HCT116 (cell line): ENCODE results near the gene LYSMD2. TPM values are rescaled to one million over a fixed set of nuclear protein-coding genes. Genes with fewer than 3 reads are reported as not detected.

ENCODE experiments used
- ATAC-seq: fragments of 200-7000 bp; cut with Tn5 transposase; 2 replicates; pipeline ENCODE4 v1.9.1; 2020; ENCODE audit warnings: mild to moderate bottlenecking, moderate library complexity
- BruUV-seq: library from RNA; stranded (reverse); fragments of 400-500 nt; replicated peaks from 2 replicates; lab custom pipeline; 2021; lab: Mats Ljungman, UMichigan
- CTCF ChIA-PET: fragments of 300-600 bp; sonication (Branson Sonifier 250); formaldehyde crosslinking; loops from one replicate; lab custom pipeline; 2021; ENCODE audit warnings: antibody characterized with exemption; lab: Charles Lee
- POLR2A ChIA-PET: fragments of 300-600, 350-600 bp; sonication (Branson Sonifier 250); formaldehyde crosslinking; loops from one replicate; lab custom pipeline; 2021; ENCODE audit warnings: antibody characterized with exemption; lab: Charles Lee
- RAD21 ChIA-PET, 2 experiments: fragments of 300-600 bp; sonication (Branson Sonifier 250); formaldehyde crosslinking; loops; one replicate each; lab custom pipeline; 2023; ENCODE audit warnings: low total read pairs in 2 of 2; ENCODE audit not compliant: uncharacterized antibody in 2 of 2, unreplicated experiment in 2 of 2, low non-redundant PET in 1 of 2; lab: Charles Lee
- DNase-seq: peaks from one replicate; pipeline ENCODE4 v3.0.0-alpha.2; 2010; ENCODE audit warnings: low read depth, low spot score
- H2AFZ ChIP-seq: fragments of 200-600 bp; shearing (Covaris generic), sonication (generic); 2 replicates; pipeline ENCODE4 v1.6.1; 2017; ENCODE audit warnings: low read depth, mixed run types, mixed read lengths, antibody characterized with exemption, low read length; ENCODE audit not compliant: poor library complexity, severe bottlenecking
- H3K27ac ChIP-seq: 2 replicates; pipeline ENCODE4 v1.5.1; 2012; ENCODE audit warnings: low read depth, low read length
- H3K27me3 ChIP-seq: fragments of 200-600 bp; sonication (generic); 2 replicates; pipeline ENCODE4 v1.6.1; 2016; ENCODE audit warnings: mixed run types, low read length, mixed read lengths; ENCODE audit not compliant: insufficient read depth
- H3K36me3 ChIP-seq, 2 experiments: fragments of 200-500 bp in 1 of 2; fragments of 200-600 bp in 1 of 2; sonication (Bioruptor generic) in 1 of 2; sonication (generic) in 1 of 2; 2 replicates each; pipeline versions ENCODE4 v1.5.1 to v1.6.1; 2014 to 2016; ENCODE audit warnings: low read length in 2 of 2, inconsistent platforms in 1 of 2, mixed read lengths in 1 of 2, mixed run types in 1 of 2; ENCODE audit not compliant: insufficient read depth in 2 of 2, control insufficient read depth in 1 of 2
- H3K4me1 ChIP-seq, 2 experiments: fragments of 200-600 bp in 1 of 2; sonication (generic) in 1 of 2; 2 replicates each; pipeline versions ENCODE4 v1.5.1 to v1.6.1; 2012 to 2017; ENCODE audit warnings: low read length in 2 of 2, inconsistent platforms in 1 of 2, mild to moderate bottlenecking in 1 of 2, mixed read lengths in 1 of 2, mixed run types in 1 of 2, moderate library complexity in 1 of 2; ENCODE audit not compliant: insufficient read depth in 2 of 2, control insufficient read depth in 1 of 2
- H3K4me2 ChIP-seq: fragments of 200-600 bp; sonication (generic); 2 replicates; pipeline ENCODE4 v1.6.1; 2017; ENCODE audit warnings: mixed run types, low read length, mixed read lengths
- H3K4me3 ChIP-seq, 2 experiments: fragments of 200-600 bp in 1 of 2; sonication (generic) in 1 of 2; replicated peaks in 1 of 2; 2 replicates each; pipeline ENCODE4 v1.5.1; 2011 to 2016; ENCODE audit warnings: low read length in 2 of 2, control low read depth in 1 of 2, low read depth in 1 of 2, mild to moderate bottlenecking in 1 of 2, mixed read lengths in 1 of 2, mixed run types in 1 of 2
- H3K79me2 ChIP-seq: fragments of 200-600 bp; sonication (generic); 2 replicates; pipeline ENCODE4 v1.6.1; 2017; ENCODE audit warnings: mild to moderate bottlenecking, mixed run types, low read length, moderate library complexity, mixed read lengths; ENCODE audit not compliant: insufficient read depth
- H3K9ac ChIP-seq: fragments of 200-600 bp; sonication (generic); 2 replicates; pipeline ENCODE4 v1.6.1; 2016; ENCODE audit warnings: low read length, mixed read lengths
- H3K9me2 ChIP-seq: fragments of 200-600 bp; sonication (generic), shearing (Covaris generic); 2 replicates; pipeline ENCODE4 v1.6.1; 2017; ENCODE audit warnings: mixed run types, mild to moderate bottlenecking, moderate library complexity; ENCODE audit not compliant: insufficient read depth
- H3K9me3 ChIP-seq, 2 experiments: fragments of 200-500 bp in 1 of 2; fragments of 200-600 bp in 1 of 2; sonication (Bioruptor generic) in 1 of 2; sonication (generic) in 1 of 2; 2 replicates each; pipeline ENCODE4 v1.6.1; 2014 to 2017; ENCODE audit warnings: low read length in 2 of 2, mixed read lengths in 2 of 2, inconsistent platforms in 1 of 2, low read depth in 1 of 2, mild to moderate bottlenecking in 1 of 2, mixed run types in 1 of 2, moderate library complexity in 1 of 2; ENCODE audit not compliant: control insufficient read depth in 1 of 2, insufficient read depth in 1 of 2
- H4K20me1 ChIP-seq: fragments of 200-600 bp; sonication (generic), shearing (Covaris generic); 2 replicates; pipeline ENCODE4 v1.6.1; 2017; ENCODE audit warnings: mixed run types, mild to moderate bottlenecking, moderate library complexity; ENCODE audit not compliant: insufficient read depth
- ATF3 ChIP-seq: IDR thresholded peaks from 2 replicates; pipeline ENCODE4 v1.6.1; 2012
- CBX3 ChIP-seq: IDR thresholded peaks from 2 replicates; pipeline ENCODE4 v1.6.1; 2012; ENCODE audit warnings: low read depth
- CEBPB ChIP-seq: IDR thresholded peaks from 2 replicates; pipeline ENCODE4 v1.6.1; 2012; ENCODE audit warnings: low read depth
- EGR1 ChIP-seq: IDR thresholded peaks from 2 replicates; pipeline ENCODE4 v1.6.1; 2012; ENCODE audit warnings: low read depth
- ELF1 ChIP-seq: IDR thresholded peaks from 2 replicates; pipeline ENCODE4 v1.6.1; 2012; ENCODE audit warnings: low read depth, borderline replicate concordance
- EZH2 ChIP-seq: fragments of 200-600 bp; sonication (generic); IDR thresholded peaks from 2 replicates; pipeline ENCODE4 v1.6.1; 2017; ENCODE audit warnings: antibody characterized with exemption, mixed run types
- FOSL1 ChIP-seq: IDR thresholded peaks from 2 replicates; pipeline ENCODE4 v1.6.1; 2012; ENCODE audit warnings: low read depth
- JUND ChIP-seq: IDR thresholded peaks from 2 replicates; pipeline ENCODE4 v1.6.1; 2012
- MAX ChIP-seq: IDR thresholded peaks from 2 replicates; pipeline ENCODE4 v1.6.1; 2012
- SIN3A ChIP-seq: IDR thresholded peaks from 2 replicates; pipeline ENCODE4 v1.6.1; 2012; ENCODE audit warnings: low read depth
- TCF7L2 ChIP-seq: IDR thresholded peaks from 2 replicates; pipeline ENCODE4 v1.7.0; 2011; ENCODE audit warnings: borderline replicate concordance, inconsistent platforms; ENCODE audit not compliant: insufficient read depth, insufficient read length; ENCODE audit errors: extremely low read depth
- YY1 ChIP-seq: IDR thresholded peaks from 2 replicates; pipeline ENCODE4 v1.6.1; 2011; ENCODE audit warnings: low read length, low read depth, moderate library complexity, mild to moderate bottlenecking; ENCODE audit not compliant: insufficient replicate concordance; ENCODE audit errors: extremely low read depth
- ZFX ChIP-seq: fragments of 450-650 bp; IDR thresholded peaks from 2 replicates; pipeline ENCODE4 v1.6.1; 2017
- intact Hi-C: fragments of 100-400 bp; cut with micrococcal nuclease; formaldehyde crosslinking; loops from 2 replicates; pipeline ENCODE4 v1.10.0; 2022
- total RNA-seq: library from RNA; stranded (reverse); gene quantifications from one replicate; pipeline ENCODE4 v1.2.1, GENCODE V29; 2021; ENCODE audit not compliant: unreplicated experiment
- TF ChIP-seq, protein P1 (sequence below): IDR thresholded peaks from 2 replicates; pipeline ENCODE4 v1.6.1; 2011; ENCODE audit warnings: mild to moderate bottlenecking, low read length, moderate library complexity; ENCODE audit not compliant: insufficient replicate concordance; ENCODE audit errors: extremely low read depth
- TF ChIP-seq, protein P2 (sequence below): IDR thresholded peaks from 2 replicates; pipeline ENCODE4 v1.6.1; 2012; ENCODE audit warnings: low read depth

LYSMD2 gene
- total RNA-seq, 1 experiment from 2014 or later, result 10.8 TPM

GRCh38 chr15:51718746-51719145, 18.7 kb downstream of the LYSMD2 start:
- Histone ChIP-seq H3K9ac (no peak overlapping the region), H3K9me2 (no peaks in the 10 kb centered on the region), H3K36me3 (0 out of 4 replicates have a peak, but pooled peaks cover 0 to 2% of the 10 kb centered on the region in 2 experiments), H3K4me3 (no peak overlapping the region), H4K20me1 (no peaks in the 10 kb centered on the region), H3K27ac (no peak overlapping the region), H3K27me3 (no peaks in the 10 kb centered on the region)
- BruUV-seq, result no TSS peak
- CTCF ChIA-PET, result no interaction called here
- RAD21 ChIA-PET, result no interaction called here
- TF ChIP-seq TCF7L2 (no peak), JUND (no peak), ATF3 (no peak), SIN3A (no peak), EZH2 (no peak), ELF1 (no peak), CBX3 (no peak), YY1 (no peak), ZFX (no peak), CEBPB (no peak), EGR1 (no peak), MAX (no peak), FOSL1 (no peak)
- TF ChIP-seq, protein P1, sequence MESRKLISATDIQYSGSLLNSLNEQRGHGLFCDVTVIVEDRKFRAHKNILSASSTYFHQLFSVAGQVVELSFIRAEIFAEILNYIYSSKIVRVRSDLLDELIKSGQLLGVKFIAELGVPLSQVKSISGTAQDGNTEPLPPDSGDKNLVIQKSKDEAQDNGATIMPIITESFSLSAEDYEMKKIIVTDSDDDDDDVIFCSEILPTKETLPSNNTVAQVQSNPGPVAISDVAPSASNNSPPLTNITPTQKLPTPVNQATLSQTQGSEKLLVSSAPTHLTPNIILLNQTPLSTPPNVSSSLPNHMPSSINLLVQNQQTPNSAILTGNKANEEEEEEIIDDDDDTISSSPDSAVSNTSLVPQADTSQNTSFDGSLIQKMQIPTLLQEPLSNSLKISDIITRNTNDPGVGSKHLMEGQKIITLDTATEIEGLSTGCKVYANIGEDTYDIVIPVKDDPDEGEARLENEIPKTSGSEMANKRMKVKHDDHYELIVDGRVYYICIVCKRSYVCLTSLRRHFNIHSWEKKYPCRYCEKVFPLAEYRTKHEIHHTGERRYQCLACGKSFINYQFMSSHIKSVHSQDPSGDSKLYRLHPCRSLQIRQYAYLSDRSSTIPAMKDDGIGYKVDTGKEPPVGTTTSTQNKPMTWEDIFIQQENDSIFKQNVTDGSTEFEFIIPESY, result no peak
- TF ChIP-seq, protein P2, sequence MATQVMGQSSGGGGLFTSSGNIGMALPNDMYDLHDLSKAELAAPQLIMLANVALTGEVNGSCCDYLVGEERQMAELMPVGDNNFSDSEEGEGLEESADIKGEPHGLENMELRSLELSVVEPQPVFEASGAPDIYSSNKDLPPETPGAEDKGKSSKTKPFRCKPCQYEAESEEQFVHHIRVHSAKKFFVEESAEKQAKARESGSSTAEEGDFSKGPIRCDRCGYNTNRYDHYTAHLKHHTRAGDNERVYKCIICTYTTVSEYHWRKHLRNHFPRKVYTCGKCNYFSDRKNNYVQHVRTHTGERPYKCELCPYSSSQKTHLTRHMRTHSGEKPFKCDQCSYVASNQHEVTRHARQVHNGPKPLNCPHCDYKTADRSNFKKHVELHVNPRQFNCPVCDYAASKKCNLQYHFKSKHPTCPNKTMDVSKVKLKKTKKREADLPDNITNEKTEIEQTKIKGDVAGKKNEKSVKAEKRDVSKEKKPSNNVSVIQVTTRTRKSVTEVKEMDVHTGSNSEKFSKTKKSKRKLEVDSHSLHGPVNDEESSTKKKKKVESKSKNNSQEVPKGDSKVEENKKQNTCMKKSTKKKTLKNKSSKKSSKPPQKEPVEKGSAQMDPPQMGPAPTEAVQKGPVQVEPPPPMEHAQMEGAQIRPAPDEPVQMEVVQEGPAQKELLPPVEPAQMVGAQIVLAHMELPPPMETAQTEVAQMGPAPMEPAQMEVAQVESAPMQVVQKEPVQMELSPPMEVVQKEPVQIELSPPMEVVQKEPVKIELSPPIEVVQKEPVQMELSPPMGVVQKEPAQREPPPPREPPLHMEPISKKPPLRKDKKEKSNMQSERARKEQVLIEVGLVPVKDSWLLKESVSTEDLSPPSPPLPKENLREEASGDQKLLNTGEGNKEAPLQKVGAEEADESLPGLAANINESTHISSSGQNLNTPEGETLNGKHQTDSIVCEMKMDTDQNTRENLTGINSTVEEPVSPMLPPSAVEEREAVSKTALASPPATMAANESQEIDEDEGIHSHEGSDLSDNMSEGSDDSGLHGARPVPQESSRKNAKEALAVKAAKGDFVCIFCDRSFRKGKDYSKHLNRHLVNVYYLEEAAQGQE, result no peak
- TF ChIP-seq, all 23 proteins: peak for 0
- POLR2A ChIA-PET, result no interaction called here
- Histone ChIP-seq H2AFZ (no peak overlapping the region), H3K4me1 (no peaks in the 10 kb centered on the region), H3K9me3 (no peaks in the 10 kb centered on the region), H3K79me2 (no peaks in the 10 kb centered on the region), H3K4me2 (no peak overlapping the region)
- intact Hi-C loops, result no loop called here
- DNase-seq, result no peak
- no peak for ATAC-seq
